Nephron progenitor cell (in vitro differentiated cells): Measurements from ENCODE around the gene SSH2.

ENCODE experiments used
- DNase-seq: peaks from one replicate; pipeline ENCODE4 v3.0.0; 2021
- H3K27ac Mint-ChIP-seq: 2 replicates; pipeline ENCODE4 v1.8.0; 2021; ENCODE audit warnings: mild to moderate bottlenecking, moderate library complexity, mixed read lengths
- H3K27me3 Mint-ChIP-seq: 2 replicates; pipeline ENCODE4 v1.8.0; 2021; ENCODE audit warnings: mild to moderate bottlenecking, low read depth, mixed read lengths; ENCODE audit not compliant: poor library complexity
- H3K36me3 Mint-ChIP-seq: 2 replicates; pipeline ENCODE4 v1.8.0; 2021; ENCODE audit warnings: low read depth, mixed read lengths
- H3K4me1 Mint-ChIP-seq: 2 replicates; pipeline ENCODE4 v1.8.0; 2021; ENCODE audit warnings: mixed read lengths
- H3K4me3 Mint-ChIP-seq: 2 replicates; pipeline ENCODE4 v1.8.0; 2021; ENCODE audit warnings: mild to moderate bottlenecking, moderate library complexity, mixed read lengths
- H3K9me3 Mint-ChIP-seq: 2 replicates; pipeline ENCODE4 v1.8.0; 2021; ENCODE audit warnings: mild to moderate bottlenecking, moderate library complexity, mixed read lengths
- CTCF ChIP-seq: fragments of 200-600 bp; sonication (generic); IDR thresholded peaks from 2 replicates; pipeline ENCODE4 v1.5.0; 2021; ENCODE audit warnings: antibody characterized with exemption

The SSH2 gene

GRCh38 chr17:29918922-29919856 is 10.8 kb downstream of the SSH2 start:
- H3K27me3 Mint-ChIP-seq: no peaks in the 10 kb centered on the region
- H3K9me3 Mint-ChIP-seq: no peaks in the 10 kb centered on the region
- TF ChIP-seq CTCF: no peak
- no peaks in the 10 kb centered on the region for H3K36me3 Mint-ChIP-seq
- peaks cover 10% of the 10 kb centered on the region for H3K4me1 Mint-ChIP-seq
- no peak overlapping the region for H3K4me3 Mint-ChIP-seq
- DNase-seq: no peak
- peak overlapping the region; percentile 37 for H3K27ac Mint-ChIP-seq

GRCh38 chr17:29918016-29918415 is 12.0 kb downstream of the SSH2 start:
- no peaks in the 10 kb centered on the region for H3K9me3 Mint-ChIP-seq
- TF ChIP-seq CTCF: no peak

GRCh38 chr17:29914819-29915537 is 15.1 kb downstream of the SSH2 start:
- no peak for TF ChIP-seq CTCF
- Mint-ChIP-seq H3K4me3 (no peak overlapping the region), H3K9me3 (no peaks in the 10 kb centered on the region), H3K27ac (no peak overlapping the region), H3K4me1 (peaks cover 10% of the 10 kb centered on the region), H3K27me3 (no peaks in the 10 kb centered on the region), H3K36me3 (no peaks in the 10 kb centered on the region)
- no peak for DNase-seq

More at GRCh38 chr17:29918016-29918415, 12.0 kb downstream of the SSH2 start:
- no peak for DNase-seq
- Mint-ChIP-seq H3K4me1 (peaks cover 10% of the 10 kb centered on the region), H3K27ac (no peak overlapping the region), H3K4me3 (no peak overlapping the region), H3K27me3 (no peaks in the 10 kb centered on the region), H3K36me3 (no peaks in the 10 kb centered on the region)

- no peak for DNase-seq
- Mint-ChIP-seq H3K27ac (no peak overlapping the region), H3K36me3 (peaks cover 6% of the 10 kb centered on the region), H3K4me1 (no peaks in the 10 kb centered on the region), H3K4me3 (no peak overlapping the region), H3K9me3 (peaks cover 7% of the 10 kb centered on the region), H3K27me3 (no peaks in the 10 kb centered on the region)
- no peak for TF ChIP-seq CTCF
Measured at GRCh38 chr17:29911641-29912177, 18.3 kb downstream of the SSH2 start.

- no peak for TF ChIP-seq CTCF
- Mint-ChIP-seq H3K36me3 (peaks cover 24% of the 10 kb centered on the region), H3K27me3 (peaks cover 2% of the 10 kb centered on the region), H3K9me3 (peaks cover 26% of the 10 kb centered on the region), H3K27ac (no peak overlapping the region), H3K4me3 (no peak overlapping the region), H3K4me1 (no peaks in the 10 kb centered on the region)
- no peak for DNase-seq
Measured at GRCh38 chr17:29909236-29910003, 20.6 kb downstream of the SSH2 start.
